Smooth muscle cell of the brain vasculature (primary cell): ENCODE results near the gene FRMD1.

Experiments
- DNase-seq: peaks from one replicate; pipeline ENCODE4 v3.0.0-alpha.2; 2012; ENCODE audit warnings: low read depth, low spot score

The FRMD1 gene

GRCh38 chr6:168095716-168096250 lies 16.8 kb upstream of the FRMD1 start:
- DNase-seq: no peak

GRCh38 chr6:168095171-168095691 lies 16.2 kb upstream of the FRMD1 start:
- DNase-seq: no peak

GRCh38 chr6:168093634-168094033 lies 14.6 kb upstream of the FRMD1 start:
- no peak for DNase-seq

DNA sequence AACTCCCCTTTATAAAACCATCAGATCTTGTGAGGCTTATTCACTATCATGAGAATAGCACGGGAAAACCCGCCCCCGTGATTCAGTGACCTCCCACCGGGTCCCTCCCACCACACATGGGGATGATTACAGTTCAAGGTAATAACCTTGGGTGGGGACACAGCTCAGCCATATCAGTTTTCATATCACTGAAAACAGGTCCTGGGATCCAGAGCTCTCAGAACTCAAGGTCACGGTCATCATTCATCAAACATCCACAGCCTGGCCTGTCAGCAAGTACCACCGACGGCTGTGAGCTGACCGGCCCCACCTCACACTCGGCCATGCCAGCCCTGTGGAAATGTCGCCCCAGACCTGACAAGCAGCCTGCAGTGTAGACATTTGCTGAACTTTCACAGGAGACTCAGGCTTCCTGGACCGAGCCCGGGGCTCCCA lies 14.1 kb upstream of the FRMD1 start:
- DNase-seq: no peak

GRCh38 chr6:168092541-168092940 lies 13.5 kb upstream of the FRMD1 start:
- no peak for DNase-seq

DNA sequence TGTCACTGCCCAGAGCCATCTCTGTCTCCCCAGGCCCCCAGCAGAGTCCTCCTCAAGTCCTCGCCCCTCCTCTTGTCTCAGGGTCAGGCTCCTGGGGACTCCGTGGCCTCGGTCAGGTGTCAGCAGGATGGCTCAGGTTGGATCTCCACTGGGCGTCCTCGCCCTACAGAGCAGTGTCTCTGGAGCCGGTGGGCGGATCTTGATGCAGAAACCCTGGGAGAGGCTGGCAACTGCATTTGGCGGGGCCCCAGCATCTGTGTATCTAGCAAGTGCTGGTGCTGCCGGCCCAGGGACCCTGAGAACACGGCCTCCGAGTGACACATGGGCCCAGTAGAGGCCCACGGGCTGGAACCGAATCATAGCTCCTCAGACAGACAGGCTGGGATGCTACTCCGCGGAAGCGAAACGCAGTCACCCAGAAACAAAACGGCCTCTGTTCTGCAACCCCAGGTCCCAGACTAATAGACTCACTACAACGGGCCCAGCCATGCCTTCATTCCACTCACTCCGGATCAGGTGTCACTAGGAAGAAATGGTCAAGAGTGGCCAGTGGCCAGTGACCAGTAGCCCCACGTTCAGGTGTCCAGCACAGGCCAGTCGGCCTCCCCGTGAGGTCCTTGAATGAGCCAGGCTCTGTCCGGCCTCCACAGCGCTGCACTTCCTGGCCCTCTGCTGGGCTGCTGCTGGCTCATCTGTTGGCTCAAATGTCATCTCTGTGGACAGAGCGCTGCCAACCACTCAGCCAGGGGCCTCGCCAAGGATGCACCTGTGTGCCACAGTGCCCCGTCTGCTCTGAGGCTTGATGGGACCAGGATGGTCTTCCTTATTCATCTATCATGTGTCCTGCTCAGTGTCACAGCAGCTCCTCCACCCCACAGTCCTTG lies 12.6 kb upstream of the FRMD1 start:
- DNase-seq: no peak

GRCh38 chr6:168090706-168091105 lies 11.7 kb upstream of the FRMD1 start:
- DNase-seq: no peak

DNA sequence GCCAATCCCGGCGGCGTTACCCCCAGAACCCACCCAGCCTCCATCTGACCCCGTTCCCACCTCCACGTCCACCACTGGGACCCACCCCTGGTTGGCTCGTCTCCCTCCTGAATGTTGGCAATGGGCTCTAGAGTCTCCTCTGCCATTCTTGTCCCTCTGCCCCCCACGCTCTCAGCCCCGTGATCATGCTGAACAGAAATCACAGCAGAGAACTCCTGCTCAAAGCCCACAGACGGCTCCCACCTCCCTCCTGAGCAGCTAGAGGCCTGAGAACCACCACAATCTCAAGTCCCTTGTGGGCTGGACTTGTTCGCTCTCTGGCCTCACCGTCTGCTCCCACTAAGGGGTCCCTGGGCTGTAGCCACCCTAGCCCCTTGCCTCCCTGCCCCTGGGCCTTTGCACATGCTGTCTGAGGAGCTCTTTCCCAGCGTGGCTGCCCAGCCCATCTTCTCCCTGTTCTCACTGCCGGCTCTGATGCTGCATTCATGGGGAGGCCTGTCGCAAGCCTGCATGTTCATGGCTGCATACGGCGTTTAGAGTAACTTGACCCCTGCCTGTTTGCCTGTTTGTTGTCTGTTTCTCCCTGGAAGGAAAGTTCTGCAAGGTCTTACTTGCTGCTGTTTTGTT lies 11.2 kb upstream of the FRMD1 start:
- no peak for DNase-seq

GRCh38 chr6:168089186-168090063 lies 10.4 kb upstream of the FRMD1 start:
- DNase-seq: no peak

GRCh38 chr6:168088161-168089053 lies 9.4 kb upstream of the FRMD1 start:
- peak; percentile 15 for DNase-seq

- no peak for DNase-seq
Measured at GRCh38 chr6:168087436-168088160, 8.6 kb upstream of the FRMD1 start.

- DNase-seq: no peak
Measured at GRCh38 chr6:168086616-168087015, 7.6 kb upstream of the FRMD1 start.

DNA sequence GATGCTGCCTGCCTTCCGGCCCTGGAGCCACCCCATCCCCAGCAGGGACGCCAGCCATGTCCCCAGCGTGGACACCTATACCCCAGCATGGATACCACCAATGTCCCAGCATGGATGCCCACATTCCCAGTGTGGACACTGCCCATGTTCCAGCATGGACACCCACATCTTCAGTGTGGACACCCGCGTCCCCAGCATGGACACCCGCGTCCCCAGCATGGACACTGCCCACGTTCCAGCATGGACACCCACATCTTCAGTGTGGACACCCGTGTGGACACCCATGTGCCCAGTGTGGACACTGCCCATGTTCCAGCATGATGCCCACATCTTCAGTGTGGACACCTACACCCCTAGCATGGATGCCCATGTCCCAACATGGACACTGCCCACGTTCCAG lies 7.1 kb upstream of the FRMD1 start:
- DNase-seq: no peak

DNA sequence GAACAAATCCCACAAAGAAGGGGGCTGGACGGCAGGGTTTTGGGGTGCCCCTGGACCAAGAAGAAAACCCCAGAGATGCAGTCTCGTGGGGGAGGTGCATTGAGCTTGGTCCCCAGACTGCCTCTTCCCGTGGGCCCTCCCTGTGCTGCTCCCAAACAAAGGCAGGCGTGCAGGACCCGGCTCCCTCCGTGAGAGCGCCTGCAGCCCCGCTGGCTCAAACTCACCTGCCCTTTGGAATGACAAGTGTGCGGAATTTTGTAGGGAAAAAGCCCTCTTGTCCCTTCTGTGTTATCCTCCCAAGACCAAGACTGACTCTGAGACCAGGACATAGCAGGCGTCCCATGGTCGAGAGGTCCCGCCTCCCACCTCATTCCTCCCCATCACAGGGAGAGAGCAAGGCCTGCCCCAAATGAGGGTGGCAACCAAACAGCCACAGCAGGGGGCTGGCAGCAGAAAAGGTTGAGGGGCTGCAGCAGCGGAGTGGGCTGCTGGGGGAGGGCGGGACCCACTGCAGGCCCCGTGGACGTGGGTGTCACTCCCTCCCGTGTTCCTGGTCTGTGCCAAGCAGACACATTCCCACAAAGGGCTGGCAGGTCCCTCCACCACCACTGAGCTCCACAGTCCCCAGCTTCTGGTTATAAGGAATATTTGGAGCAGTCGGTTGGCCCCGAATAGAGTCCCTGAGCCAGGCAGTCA lies 5.6 kb upstream of the FRMD1 start:
- no peak for DNase-seq

DNA sequence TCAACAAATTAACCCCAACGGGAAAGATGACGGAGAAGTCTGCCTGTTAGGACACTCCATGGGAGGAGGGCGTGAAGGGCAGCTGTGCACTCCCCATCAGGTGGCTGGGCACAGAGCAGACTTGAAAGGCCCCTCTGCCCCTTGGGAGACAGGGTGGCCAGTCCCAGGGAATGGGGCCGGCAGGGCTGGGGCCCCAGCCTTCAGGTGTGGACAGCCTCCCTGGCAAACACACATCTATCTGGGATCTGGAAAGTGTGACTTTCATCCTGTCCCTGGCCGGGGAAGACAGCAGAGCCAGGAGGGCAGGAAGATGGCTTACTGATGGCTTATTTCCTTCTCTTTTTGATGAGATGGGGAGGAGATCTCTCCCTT lies 4.5 kb upstream of the FRMD1 start:
- DNase-seq: no peak

- DNase-seq: no peak
Measured at GRCh38 chr6:168082860-168083513, 4.0 kb upstream of the FRMD1 start.

GRCh38 chr6:168081858-168082546 lies 3.0 kb upstream of the FRMD1 start:
- no peak for DNase-seq

- no peak for DNase-seq
Measured at GRCh38 chr6:168080393-168081077, 1.5 kb upstream of the FRMD1 start.
